Measurements from ENCODE around the gene HSPA2. TPM values are rescaled to one million over a fixed set of nuclear protein-coding genes. Genes with fewer than 3 reads are reported as not detected.
A peak's percentile ranks its signal among the peaks of the same experiment; 100 is the strongest.
"Not testable (repeated sequence)": the region's sequence is repeated elsewhere in the genome, so short reads cannot be mapped to it uniquely, and the experiment has no call there.

Gene HSPA2
- total RNA-seq, 2 experiments from 2014 or later, result 3.2 to 4.1 TPM

- Mint-ChIP-seq H3K36me3 (ENCODE audit: low read depth) (peaks cover 11% of the 10 kb centered on the region), H3K27me3 (peaks cover 39% of the 10 kb centered on the region), H3K9me3 (ENCODE audit: low read depth) (peaks cover 6% of the 10 kb centered on the region), H3K4me3 (peak overlapping the region; percentile 60), H3K4me1 (peaks cover 28% of the 10 kb centered on the region), H3K27ac (no peak overlapping the region)
- intact Hi-C loops (cut with DNase I, micrococcal nuclease), result loop anchor here in 1 of 2 experiments (2.0 kb wide), 1 partner anchor 95 kb away; no protein-coding TSS in a partner anchor
- POLR2A ChIA-PET, result interaction anchor here (0.6 to 1.2 kb wide), 3 partner anchors 9 to 101 kb away, joined by 3 to 5 read pairs (median 3); no protein-coding TSS in a partner anchor
- DNase-seq (peak; percentile 21), ATAC-seq (no peak)
- CTCF ChIA-PET, result interaction anchor here (1.1 to 2.7 kb wide), 3 partner anchors 11 to 198 kb away, joined by 3 to 13 read pairs (median 3); no protein-coding TSS in a partner anchor
These were observed 1.7 kb downstream of the HSPA2 start for GRCh38 chr14:64541972-64542835.

GRCh38 chr14:64542836-64543201 is 2.3 kb downstream of the HSPA2 start:
- CTCF ChIA-PET, result interaction anchor here (0.9 to 2.7 kb wide), 7 partner anchors 11 to 551 kb away, joined by 3 to 13 read pairs (median 3); partner anchors contain the start of gene ZBTB1
- peaks cover 28% of the 10 kb centered on the region for H3K4me1 Mint-ChIP-seq

GRCh38 chr14:64544607-64545312 is 4.2 kb downstream of the HSPA2 start:
- POLR2A ChIA-PET, result no interaction called here

More at GRCh38 chr14:64542836-64543201, 2.3 kb downstream of the HSPA2 start:
- Mint-ChIP-seq H3K4me3 (peak overlapping the region; percentile 60), H3K27ac (no peak overlapping the region), H3K9me3 (ENCODE audit: low read depth) (peaks cover 6% of the 10 kb centered on the region), H3K36me3 (ENCODE audit: low read depth) (peaks cover 11% of the 10 kb centered on the region), H3K27me3 (peaks cover 39% of the 10 kb centered on the region)
- ATAC-seq (no peak), DNase-seq (no peak)
- POLR2A ChIA-PET, result interaction anchor here (1.2 kb wide), 1 partner anchor 8 kb away, joined by 5 read pairs; no protein-coding TSS in a partner anchor
- intact Hi-C loops (cut with DNase I, micrococcal nuclease), result no loop called here

GRCh38 chr14:64549016-64549415 is 8.5 kb downstream of the HSPA2 start:
- H3K4me1 Mint-ChIP-seq, result peaks cover 12% of the 10 kb centered on the region
- intact Hi-C loops (cut with DNase I, micrococcal nuclease), result loop anchor here in 1 of 2 experiments (1.0 kb wide), 1 partner anchor 9 kb away; the partner anchor contains the start of gene HSPA2
- POLR2A ChIA-PET, result interaction anchor here (1.0 kb wide), 1 partner anchor 9 kb away, joined by 4 read pairs; the partner anchor contains the start of gene HSPA2
- no peak overlapping the region for H3K27ac Mint-ChIP-seq
- peak overlapping the region; percentile 40 for H3K4me3 Mint-ChIP-seq
- H3K27me3 Mint-ChIP-seq, result peaks cover 18% of the 10 kb centered on the region
- no peaks in the 10 kb centered on the region for H3K9me3 Mint-ChIP-seq (ENCODE audit: low read depth)
- CTCF ChIA-PET, result interaction anchor here (0.9 to 1.0 kb wide), 2 partner anchors 38 to 88 kb away, joined by 4 read pairs; no protein-coding TSS in a partner anchor
- no peaks in the 10 kb centered on the region for H3K36me3 Mint-ChIP-seq (ENCODE audit: low read depth)
- DNase-seq (no peak), ATAC-seq (no peak)

More at GRCh38 chr14:64544607-64545312, 4.2 kb downstream of the HSPA2 start:
- no peak overlapping the region for H3K4me3 Mint-ChIP-seq
- CTCF ChIA-PET, result interaction anchor here (0.7 to 2.7 kb wide), 4 partner anchors 9 to 178 kb away, joined by 3 to 13 read pairs (median 4); no protein-coding TSS in a partner anchor
- peaks cover 35% of the 10 kb centered on the region for H3K27me3 Mint-ChIP-seq
- peaks cover 6% of the 10 kb centered on the region for H3K9me3 Mint-ChIP-seq (ENCODE audit: low read depth)
- peaks cover 11% of the 10 kb centered on the region for H3K36me3 Mint-ChIP-seq (ENCODE audit: low read depth)
- DNase-seq (no peak), ATAC-seq (no peak)
- no peak overlapping the region for H3K27ac Mint-ChIP-seq
- H3K4me1 Mint-ChIP-seq, result peaks cover 28% of the 10 kb centered on the region
- intact Hi-C loops (cut with DNase I, micrococcal nuclease), result no loop called here

- CTCF ChIA-PET, result interaction anchor here (0.9 to 1.4 kb wide), 3 partner anchors 11 to 86 kb away, joined by 3 to 6 read pairs (median 3); no protein-coding TSS in a partner anchor
- peaks cover 20% of the 10 kb centered on the region for H3K27me3 Mint-ChIP-seq
- DNase-seq (peak; percentile 66), ATAC-seq (peak; percentile 99)
- peaks cover 12% of the 10 kb centered on the region for H3K4me1 Mint-ChIP-seq
- POLR2A ChIA-PET, result interaction anchor here (1.0 kb wide), 1 partner anchor 10 kb away, joined by 4 read pairs; the partner anchor contains the start of gene HSPA2
- H3K9me3 Mint-ChIP-seq (ENCODE audit: low read depth), result no peaks in the 10 kb centered on the region
- peak within 1 kb of the TSS; percentile 40 for H3K4me3 Mint-ChIP-seq
- H3K36me3 Mint-ChIP-seq (ENCODE audit: low read depth), result no peaks in the 10 kb centered on the region
- intact Hi-C loops (cut with DNase I, micrococcal nuclease), result loop anchor here in 1 of 2 experiments (1.0 kb wide), 1 partner anchor 10 kb away; the partner anchor contains the start of gene HSPA2
- no peak within 1 kb of the TSS for H3K27ac Mint-ChIP-seq
These were observed 9.5 kb downstream of the HSPA2 start, which contains the start of gene PPP1R36 for GRCh38 chr14:64549791-64550620. PPP1R36 (plus strand) TSS chr14:64549961; CDS start chr14:64549998, 37 bp downstream.

- H3K9me3 Mint-ChIP-seq (ENCODE audit: low read depth), result no peaks in the 10 kb centered on the region
- ATAC-seq (no peak), DNase-seq (no peak)
- ChIA-PET CTCF (interaction anchor here (0.7 to 1.4 kb wide), 4 partner anchors 10 to 1010 kb away, joined by 3 to 6 read pairs (median 3); no protein-coding TSS in a partner anchor), POLR2A (interaction anchor here (0.7 kb wide), 1 partner anchor 9 kb away, joined by 5 read pairs; no protein-coding TSS in a partner anchor)
- no peak overlapping the region for H3K27ac Mint-ChIP-seq
- H3K36me3 Mint-ChIP-seq (ENCODE audit: low read depth), result no peaks in the 10 kb centered on the region
- peaks cover 12% of the 10 kb centered on the region for H3K4me1 Mint-ChIP-seq
- intact Hi-C loops (cut with DNase I, micrococcal nuclease), result no loop called here
- H3K27me3 Mint-ChIP-seq, result peaks cover 20% of the 10 kb centered on the region
- H3K4me3 Mint-ChIP-seq, result peak overlapping the region; percentile 21
These were observed 10.2 kb downstream of the HSPA2 start for GRCh38 chr14:64550621-64551333.

- intact Hi-C loops (cut with DNase I, micrococcal nuclease), result no loop called here
- POLR2A ChIA-PET, result no interaction called here
- no peaks in the 10 kb centered on the region for H3K9me3 Mint-ChIP-seq (ENCODE audit: low read depth)
- H3K27me3 Mint-ChIP-seq, result peaks cover 16% of the 10 kb centered on the region
- H3K4me3 Mint-ChIP-seq, result no peak overlapping the region
- no peak for DNase-seq
- ATAC-seq, result no peak
- H3K27ac Mint-ChIP-seq, result no peak overlapping the region
- no peaks in the 10 kb centered on the region for H3K36me3 Mint-ChIP-seq (ENCODE audit: low read depth)
- CTCF ChIA-PET, result interaction anchor here (1.0 to 2.4 kb wide), 3 partner anchors 7 to 28 kb away, joined by 3 to 13 read pairs (median 3); no protein-coding TSS in a partner anchor
- peaks cover 8% of the 10 kb centered on the region for H3K4me1 Mint-ChIP-seq
These were observed 14.0 kb downstream of the HSPA2 start for GRCh38 chr14:64554556-64554955.

- ATAC-seq, result no peak
- ChIA-PET POLR2A (no interaction called here), CTCF (no interaction called here)
- Mint-ChIP-seq H3K9me3 (ENCODE audit: low read depth) (no peaks in the 10 kb centered on the region), H3K4me1 (peaks cover 3% of the 10 kb centered on the region), H3K4me3 (no peak overlapping the region), H3K36me3 (ENCODE audit: low read depth) (no peaks in the 10 kb centered on the region), H3K27me3 (peaks cover 7% of the 10 kb centered on the region), H3K27ac (no peak overlapping the region)
- intact Hi-C loops (cut with DNase I, micrococcal nuclease), result no loop called here
- no peak for DNase-seq
These were observed 16.0 kb downstream of the HSPA2 start for GRCh38 chr14:64556526-64556925.

- H3K36me3 Mint-ChIP-seq (ENCODE audit: low read depth); intact Hi-C loops (cut with DNase I, micrococcal nuclease); H3K27me3 Mint-ChIP-seq; H3K4me3 Mint-ChIP-seq; DNase-seq; ATAC-seq; H3K4me1 Mint-ChIP-seq; H3K27ac Mint-ChIP-seq; H3K9me3 Mint-ChIP-seq (ENCODE audit: low read depth); POLR2A ChIA-PET: not testable (repeated sequence)
- CTCF ChIA-PET, result interaction anchor here (1.2 kb wide), 1 partner anchor 79 kb away, joined by 3 read pairs; no protein-coding TSS in a partner anchor
These were observed 17.7 kb downstream of the HSPA2 start for GRCh38 chr14:64558216-64558615.

GRCh38 chr14:64561631-64562030 is 21.1 kb downstream of the HSPA2 start:
- H3K36me3 Mint-ChIP-seq (ENCODE audit: low read depth), result no peaks in the 10 kb centered on the region

More at GRCh38 chr14:64561631-64562030, 21.1 kb downstream of the HSPA2 start:
- Mint-ChIP-seq H3K4me1 (peaks cover 3% of the 10 kb centered on the region), H3K27me3 (no peaks in the 10 kb centered on the region), H3K9me3 (ENCODE audit: low read depth) (no peaks in the 10 kb centered on the region), H3K4me3 (no peak overlapping the region), H3K27ac (no peak overlapping the region)
- DNase-seq (no peak), ATAC-seq (no peak)
- intact Hi-C loops (cut with DNase I, micrococcal nuclease), result no loop called here
- CTCF ChIA-PET, result interaction anchor here (0.7 to 3.2 kb wide), 5 partner anchors 8 to 461 kb away, joined by 3 to 10 read pairs (median 4); no protein-coding TSS in a partner anchor
- POLR2A ChIA-PET, result no interaction called here
